Panc1 (cell line): ENCODE data around the gene PIEZO1. TPM values are rescaled to one million over a fixed set of nuclear protein-coding genes. Genes with fewer than 3 reads are reported as not detected.

ENCODE experiments used
- ATAC-seq: fragments of 200-7000 bp; cut with Tn5 transposase; 2 replicates; pipeline ENCODE4 v1.9.1; 2020; ENCODE audit warnings: mild to moderate bottlenecking, moderate library complexity
- BruUV-seq: library from RNA; stranded (reverse); fragments of 400-500 nt; replicated peaks from 2 replicates; lab custom pipeline; 2021; lab: Mats Ljungman, UMichigan
- CTCF ChIA-PET: fragments of 300-600 bp; sonication (Branson Sonifier 250); formaldehyde crosslinking; loops from one replicate; lab custom pipeline; 2022; ENCODE audit warnings: antibody characterized with exemption; lab: Charles Lee
- POLR2A ChIA-PET: fragments of 300-600 bp; sonication (Branson Sonifier 250); formaldehyde crosslinking; loops from one replicate; lab custom pipeline; 2022; ENCODE audit warnings: antibody characterized with exemption; lab: Charles Lee
- DNase-seq: peaks from one replicate; pipeline ENCODE4 v3.0.0-alpha.2; 2010; ENCODE audit warnings: low read depth, low spot score
- H3K27ac ChIP-seq: 2 replicates; pipeline ENCODE4 v1.5.1; 2011; ENCODE audit warnings: mild to moderate bottlenecking, low read length, inconsistent platforms
- H3K27me3 ChIP-seq: fragments of 200-500 bp; sonication (Bioruptor generic); 2 replicates; pipeline ENCODE4 v1.6.0; 2014; ENCODE audit warnings: low read length, inconsistent platforms; ENCODE audit not compliant: control insufficient read depth, insufficient read depth
- H3K36me3 ChIP-seq: fragments of 200-500 bp; sonication (Bioruptor generic); 2 replicates; pipeline ENCODE4 v1.5.1; 2014; ENCODE audit warnings: inconsistent platforms, mild to moderate bottlenecking, low read length, moderate library complexity; ENCODE audit not compliant: control insufficient read depth, insufficient read depth
- H3K4me1 ChIP-seq: 2 replicates; pipeline ENCODE4 v1.5.1; 2011; ENCODE audit warnings: inconsistent platforms, mild to moderate bottlenecking, low read length, moderate library complexity; ENCODE audit not compliant: control insufficient read depth, insufficient read depth
- H3K4me3 ChIP-seq, 2 experiments: 2 replicates each; pipeline ENCODE4 v1.5.1; 2011 to 2012; ENCODE audit warnings: low read depth in 2 of 2, low read length in 2 of 2, mild to moderate bottlenecking in 2 of 2, inconsistent platforms in 1 of 2, moderate library complexity in 1 of 2
- H3K9me3 ChIP-seq: fragments of 200-500 bp; sonication (Bioruptor generic); 2 replicates; pipeline ENCODE4 v1.5.1; 2014; ENCODE audit warnings: low read depth, mild to moderate bottlenecking, inconsistent platforms, low read length, moderate library complexity; ENCODE audit not compliant: control insufficient read depth, insufficient read depth
- CTCF ChIP-seq: fragments of 450-650 bp; IDR thresholded peaks from 2 replicates; pipeline ENCODE4 v1.5.1; 2017; ENCODE audit warnings: mild to moderate bottlenecking
- POLR2AphosphoS5 ChIP-seq: IDR thresholded peaks from 2 replicates; pipeline ENCODE4 v1.6.1; 2012; ENCODE audit warnings: mild to moderate bottlenecking, low read depth, low read length, moderate library complexity
- REST ChIP-seq, 2 experiments: IDR thresholded peaks; 2 replicates each; pipeline ENCODE4 v1.6.1; 2011 to 2012; ENCODE audit warnings: low read depth in 2 of 2, control low read depth in 1 of 2, low read length in 1 of 2, mild to moderate bottlenecking in 1 of 2, moderate library complexity in 1 of 2; ENCODE audit not compliant: insufficient read depth in 1 of 2
- SIN3A ChIP-seq: IDR thresholded peaks from 2 replicates; pipeline ENCODE4 v1.6.1; 2012; ENCODE audit warnings: low read depth, mild to moderate bottlenecking, low read length, moderate library complexity, borderline replicate concordance; ENCODE audit not compliant: insufficient read depth
- TCF7L2 ChIP-seq: IDR thresholded peaks from 2 replicates; pipeline ENCODE4 v1.6.1; 2011; ENCODE audit warnings: mild to moderate bottlenecking, low read depth, low read length, inconsistent platforms
- in situ Hi-C: cut with HindIII; loops from 2 replicates; pipeline ENCODE4 v1.10.0; 2016; ENCODE audit warnings: low sequenced_read_pairs, low pct_unique_long_range_greater_than_20kb
- intact Hi-C: fragments of 100-400 bp; cut with micrococcal nuclease; formaldehyde crosslinking; loops from one replicate; pipeline ENCODE4 v1.10.0; 2022; ENCODE audit not compliant: unreplicated experiment
- total RNA-seq: library from RNA; stranded (reverse); gene quantifications from one replicate; pipeline ENCODE4 v1.2.1, GENCODE V29; 2021; ENCODE audit not compliant: unreplicated experiment

PIEZO1 gene
- total RNA-seq, 1 experiment from 2014 or later = 175 TPM

- Histone ChIP-seq H3K27ac (no peak overlapping the region), H3K9me3 (no peaks in the 10 kb centered on the region), H3K4me1 (no peaks in the 10 kb centered on the region), H3K36me3 (peaks cover 2% of the 10 kb centered on the region), H3K4me3 (no peak overlapping the region), H3K27me3 (no peaks in the 10 kb centered on the region)
- ChIA-PET POLR2A (no interaction called here), CTCF (no interaction called here)
- BruUV-seq = no TSS peak
- intact Hi-C loops = no loop called here
- TF ChIP-seq CTCF = no peak
- no peak for TF ChIP-seq SIN3A
- no peak for TF ChIP-seq REST (IDR thresholded peaks at IDR 0.05; ENCODE audit: insufficient read depth in 1 of 2, low read depth in 2 of 2, low read length in 1 of 2)
- no peak for TF ChIP-seq TCF7L2
- TF ChIP-seq POLR2AphosphoS5 = no peak
- no peak for DNase-seq
- in situ Hi-C loops = no loop called here
- no peak for ATAC-seq
These were observed 65.6 kb downstream of the PIEZO1 start for GRCh38 chr16:88719267-88719932.

GRCh38 chr16:88718178-88718577 is 66.8 kb downstream of the PIEZO1 start:
- no peak for TF ChIP-seq POLR2AphosphoS5
- TF ChIP-seq SIN3A = no peak
- no peak for TF ChIP-seq CTCF
- no peak for TF ChIP-seq TCF7L2
- no peak for TF ChIP-seq REST (IDR thresholded peaks at IDR 0.05; ENCODE audit: insufficient read depth in 1 of 2, low read depth in 2 of 2, low read length in 1 of 2)
- ATAC-seq (no peak), DNase-seq (no peak)
- no peak overlapping the region for H3K27ac ChIP-seq
- H3K4me1 ChIP-seq = no peaks in the 10 kb centered on the region; the same call in 1 of the 2 replicates
- POLR2A ChIA-PET = no interaction called here
- H3K4me3 ChIP-seq = no peak overlapping the region
- intact Hi-C loops (no loop called here), in situ Hi-C loops (no loop called here)
- H3K9me3 ChIP-seq = no peaks in the 10 kb centered on the region
- peaks cover 2% of the 10 kb centered on the region for H3K36me3 ChIP-seq
- CTCF ChIA-PET = no interaction called here
- BruUV-seq = no TSS peak
- no peaks in the 10 kb centered on the region for H3K27me3 ChIP-seq
